ENCODE data around the gene MYOD1.

DNA sequence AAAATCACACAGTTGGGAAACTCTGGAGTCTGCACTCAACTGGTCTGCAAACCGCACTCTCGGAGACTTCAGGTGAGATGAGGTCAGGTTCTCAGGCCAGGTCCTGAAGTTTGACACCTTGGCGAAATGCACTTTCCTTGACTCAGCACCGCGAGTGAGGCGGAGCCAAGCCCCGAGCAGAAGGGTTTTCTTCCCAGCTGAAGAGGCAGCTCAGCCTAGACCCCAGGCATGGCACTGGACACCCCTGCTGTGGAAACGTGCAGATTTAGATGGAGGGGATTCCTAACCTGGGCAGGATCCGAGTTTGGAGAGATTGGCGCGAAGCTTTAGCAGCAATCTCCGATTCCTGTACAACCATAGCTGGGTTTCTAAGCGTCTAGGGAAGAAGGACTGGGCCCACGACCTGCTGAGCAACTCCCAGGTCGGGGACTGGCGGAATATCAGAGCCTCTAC, 835 bp upstream of the MYOD1 start:
- TF ChIP-seq, protein P1, sequence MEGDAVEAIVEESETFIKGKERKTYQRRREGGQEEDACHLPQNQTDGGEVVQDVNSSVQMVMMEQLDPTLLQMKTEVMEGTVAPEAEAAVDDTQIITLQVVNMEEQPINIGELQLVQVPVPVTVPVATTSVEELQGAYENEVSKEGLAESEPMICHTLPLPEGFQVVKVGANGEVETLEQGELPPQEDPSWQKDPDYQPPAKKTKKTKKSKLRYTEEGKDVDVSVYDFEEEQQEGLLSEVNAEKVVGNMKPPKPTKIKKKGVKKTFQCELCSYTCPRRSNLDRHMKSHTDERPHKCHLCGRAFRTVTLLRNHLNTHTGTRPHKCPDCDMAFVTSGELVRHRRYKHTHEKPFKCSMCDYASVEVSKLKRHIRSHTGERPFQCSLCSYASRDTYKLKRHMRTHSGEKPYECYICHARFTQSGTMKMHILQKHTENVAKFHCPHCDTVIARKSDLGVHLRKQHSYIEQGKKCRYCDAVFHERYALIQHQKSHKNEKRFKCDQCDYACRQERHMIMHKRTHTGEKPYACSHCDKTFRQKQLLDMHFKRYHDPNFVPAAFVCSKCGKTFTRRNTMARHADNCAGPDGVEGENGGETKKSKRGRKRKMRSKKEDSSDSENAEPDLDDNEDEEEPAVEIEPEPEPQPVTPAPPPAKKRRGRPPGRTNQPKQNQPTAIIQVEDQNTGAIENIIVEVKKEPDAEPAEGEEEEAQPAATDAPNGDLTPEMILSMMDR (conservative IDR thresholded peaks at IDR 0.05; ENCODE audit: low read depth, low read length): no peak
- TF ChIP-seq POLR2A (IDR thresholded peaks at IDR 0.05; ENCODE audit: low read depth, low read length) (no peak), RAD21 (IDR thresholded peaks at IDR 0.05; ENCODE audit: low read length) (no peak), BHLHE40 (IDR thresholded peaks at IDR 0.05; ENCODE audit: low read depth, low read length) (no peak), SMC3 (IDR thresholded peaks at IDR 0.05; ENCODE audit: low read depth, low read length) (no peak), RCOR1 (IDR thresholded peaks at IDR 0.05; ENCODE audit: insufficient replicate concordance, low read length) (no peak), MXI1 (IDR thresholded peaks at IDR 0.05; ENCODE audit: borderline replicate concordance, low read depth, low read length) (no peak)
- TF ChIP-seq, protein P2, sequence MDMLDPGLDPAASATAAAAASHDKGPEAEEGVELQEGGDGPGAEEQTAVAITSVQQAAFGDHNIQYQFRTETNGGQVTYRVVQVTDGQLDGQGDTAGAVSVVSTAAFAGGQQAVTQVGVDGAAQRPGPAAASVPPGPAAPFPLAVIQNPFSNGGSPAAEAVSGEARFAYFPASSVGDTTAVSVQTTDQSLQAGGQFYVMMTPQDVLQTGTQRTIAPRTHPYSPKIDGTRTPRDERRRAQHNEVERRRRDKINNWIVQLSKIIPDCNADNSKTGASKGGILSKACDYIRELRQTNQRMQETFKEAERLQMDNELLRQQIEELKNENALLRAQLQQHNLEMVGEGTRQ (IDR thresholded peaks at IDR 0.05; ENCODE audit: low read depth, low read length): no peak
